Muscle of leg (tissue), 16 donors: Measurements from ENCODE around the gene GTF2H1. TPM values are rescaled to one million over a fixed set of nuclear protein-coding genes. Genes with fewer than 3 reads are reported as not detected.

ENCODE experiments used
- DNase-seq: peaks from one replicate; pipeline ENCODE4 v3.0.0; 2013
- H3K27ac ChIP-seq: one replicate; pipeline ENCODE4 v1.5.1; 2013; ENCODE audit warnings: mild to moderate bottlenecking, low read length, control low read depth
- H3K27me3 ChIP-seq: one replicate; pipeline ENCODE4 v1.6.1; 2013; ENCODE audit warnings: low read length; ENCODE audit not compliant: control insufficient read depth, insufficient read depth
- H3K36me3 ChIP-seq: one replicate; pipeline ENCODE4 v1.6.1; 2013; ENCODE audit warnings: low read length; ENCODE audit not compliant: control insufficient read depth, insufficient read depth
- H3K4me1 ChIP-seq: one replicate; pipeline ENCODE4 v1.6.1; 2013; ENCODE audit warnings: low read length; ENCODE audit not compliant: control insufficient read depth, insufficient read depth
- H3K4me3 ChIP-seq: one replicate; pipeline ENCODE4 v1.5.1; 2013; ENCODE audit warnings: low read length, control low read depth
- H3K9me3 ChIP-seq: replicated peaks from 2 replicates; pipeline ENCODE4 v1.6.1; 2013; ENCODE audit warnings: low read depth, low read length; ENCODE audit not compliant: control insufficient read depth
- WGBS: methylation state at CpG from one replicate; pipeline ENCODE4 v1.1.5; 2013; ENCODE audit warnings: missing lambda C conversion rate; ENCODE audit not compliant: insufficient coverage; 5-methylcytosine and 5-hydroxymethylcytosine counted together
- long read RNA-seq, 11 donors: transcript quantifications; one replicate each; lab custom pipeline, GENCODE V29; 2026
- polyA plus RNA-seq, 8 donors: library from polyadenylated mRNA; unstranded; fragments of 120-200 nt; gene quantifications; one replicate each; pipeline versions ENCODE4 v1.2.1 to v1.2.3, GENCODE V29; 2013; ENCODE audit warnings: inconsistent platforms in 1 of 8, low replicate concordance in 1 of 8; ENCODE audit not compliant: insufficient read length in 8 of 8, insufficient read depth in 1 of 8
- total RNA-seq: library from RNA; stranded (reverse); fragments of 120-200 nt; gene quantifications from one replicate; pipeline ENCODE4 v1.2.4, GENCODE V29; 2013

Gene GTF2H1
- total RNA-seq: 39.9 TPM
- 10 to 100 TPM; 30.0 to 39.4 (median 32.9) TPM for polyA plus RNA-seq
- long read RNA-seq, donor 1, transcript GTF2H1-201 (15 exons, 2,982 nt): major isoform, 5 of 12 reads
- long read RNA-seq, donor 1, partial matches to known transcripts: 6 of 12 reads
- long read RNA-seq, donor 1, other reads (novel, unspliced or antisense): 0 of 12 reads
- long read RNA-seq, donor 2: 0 reads
- long read RNA-seq, donor 3, partial matches to known transcripts: 0 of 5 reads
- long read RNA-seq, donor 3, other reads (novel, unspliced or antisense): 0 of 5 reads
- long read RNA-seq, donor 4, partial matches to known transcripts: 6 of 12 reads
- long read RNA-seq, donor 4, other reads (novel, unspliced or antisense): 0 of 12 reads
- long read RNA-seq, donor 5, transcript GTF2H1-201 (15 exons, 2,982 nt): major isoform, 11 of 22 reads
- long read RNA-seq, donor 5, partial matches to known transcripts: 10 of 22 reads
- long read RNA-seq, donor 5, other reads (novel, unspliced or antisense): 0 of 22 reads
- long read RNA-seq, donor 6, transcript GTF2H1-201 (15 exons, 2,982 nt): major isoform, 9 of 30 reads
- long read RNA-seq, donor 6, partial matches to known transcripts: 18 of 30 reads
- long read RNA-seq, donor 6, other reads (novel, unspliced or antisense): 0 of 30 reads
- long read RNA-seq, donor 7, partial matches to known transcripts: 20 of 24 reads
- long read RNA-seq, donor 7, other reads (novel, unspliced or antisense): 0 of 24 reads
- long read RNA-seq, donor 8, partial matches to known transcripts: 0 of 5 reads
- long read RNA-seq, donor 8, other reads (novel, unspliced or antisense): 0 of 5 reads
- long read RNA-seq, donor 9, partial matches to known transcripts: 0 of 6 reads
- long read RNA-seq, donor 9, other reads (novel, unspliced or antisense): 0 of 6 reads
- long read RNA-seq, donor 10, transcript GTF2H1-201 (15 exons, 2,982 nt): major isoform, 6 of 7 reads
- long read RNA-seq, donor 10, partial matches to known transcripts: 0 of 7 reads
- long read RNA-seq, donor 10, other reads (novel, unspliced or antisense): 0 of 7 reads
- long read RNA-seq, donor 11, partial matches to known transcripts: 0 of 7 reads
- long read RNA-seq, donor 11, other reads (novel, unspliced or antisense): 0 of 7 reads

- 0% methylated on average over 61 of the region's 61 CpGs for WGBS
- Histone ChIP-seq H3K36me3 (peaks cover 5% of the 10 kb centered on the region), H3K4me1 (peaks cover 16% of the 10 kb centered on the region), H3K27me3 (no peaks in the 10 kb centered on the region), H3K9me3 (no peaks in the 10 kb centered on the region), H3K27ac (peak within 1 kb of the TSS; percentile 98), H3K4me3 (peak within 1 kb of the TSS; percentile 87)
- DNase-seq: peak; percentile 99
Measured at GRCh38 chr11:18321969-18322711, at the start of gene GTF2H1, which contains the start of gene HPS5. Gene GTF2H1 (plus strand): TSS chr11:18322567. CDS start chr11:18333075, 10,508 bp downstream. Gene HPS5 (minus strand): TSS chr11:18322140. CDS start chr11:18317858, 4,282 bp downstream.

GRCh38 chr11:18277565-18278271 lies 44.6 kb upstream of the GTF2H1 start:
- Histone ChIP-seq H3K27ac (peak overlapping the region; percentile 13), H3K36me3 (peaks cover 18% of the 10 kb centered on the region), H3K9me3 (no peaks in the 10 kb centered on the region), H3K27me3 (no peaks in the 10 kb centered on the region), H3K4me1 (no peaks in the 10 kb centered on the region), H3K4me3 (no peak overlapping the region)
- DNase-seq: peak; percentile 49
- WGBS: 90% methylated on average over 2 of the region's 5 CpGs

GRCh38 chr11:18280438-18281045 lies 41.8 kb upstream of the GTF2H1 start:
- 83% methylated on average over 1 of the region's 4 CpGs for WGBS
- H3K36me3 ChIP-seq: peaks cover 27% of the 10 kb centered on the region
- no peak overlapping the region for H3K27ac ChIP-seq

GRCh38 chr11:18282626-18283025 lies 39.7 kb upstream of the GTF2H1 start:
- Histone ChIP-seq H3K27me3 (no peaks in the 10 kb centered on the region), H3K9me3 (no peaks in the 10 kb centered on the region), H3K4me3 (no peak overlapping the region), H3K4me1 (no peaks in the 10 kb centered on the region), H3K27ac (no peak overlapping the region), H3K36me3 (peaks cover 41% of the 10 kb centered on the region)
- no peak for DNase-seq
- 100% methylated on average over 1 of the region's 2 CpGs for whole genome bisulfite sequencing

More at GRCh38 chr11:18280438-18281045, 41.8 kb upstream of the GTF2H1 start:
- Histone ChIP-seq H3K4me1 (no peaks in the 10 kb centered on the region), H3K9me3 (no peaks in the 10 kb centered on the region), H3K4me3 (no peak overlapping the region), H3K27me3 (no peaks in the 10 kb centered on the region)
- no peak for DNase-seq

- Histone ChIP-seq H3K9me3 (no peaks in the 10 kb centered on the region), H3K36me3 (peaks cover 46% of the 10 kb centered on the region), H3K4me3 (no peak overlapping the region), H3K27me3 (no peaks in the 10 kb centered on the region), H3K27ac (no peak overlapping the region), H3K4me1 (no peaks in the 10 kb centered on the region)
- no peak for DNase-seq
- 100% methylated on average over 1 of the region's 1 CpG for WGBS
Measured at GRCh38 chr11:18285841-18286240, 36.5 kb upstream of the GTF2H1 start.

- 100% methylated on average over 1 of the region's 4 CpGs for WGBS
- H3K27ac ChIP-seq: no peak overlapping the region
- no peaks in the 10 kb centered on the region for H3K4me1 ChIP-seq
- peaks cover 54% of the 10 kb centered on the region for H3K36me3 ChIP-seq
- H3K9me3 ChIP-seq: no peaks in the 10 kb centered on the region
- H3K4me3 ChIP-seq: no peak overlapping the region
- DNase-seq: no peak
- no peaks in the 10 kb centered on the region for H3K27me3 ChIP-seq
Measured at GRCh38 chr11:18288911-18289310, 33.5 kb upstream of the GTF2H1 start.

- no CpG with 5 or more reads among the region's 5 CpGs for WGBS
- H3K36me3 ChIP-seq: peaks cover 44% of the 10 kb centered on the region
- no peak for DNase-seq
Measured at GRCh38 chr11:18294862-18295261, 27.5 kb upstream of the GTF2H1 start.

GRCh38 chr11:18295316-18295715 lies 27.1 kb upstream of the GTF2H1 start:
- WGBS: 100% methylated on average over 1 of the region's 2 CpGs
- H3K4me1 ChIP-seq: no peaks in the 10 kb centered on the region
- H3K36me3 ChIP-seq: peaks cover 42% of the 10 kb centered on the region

More at GRCh38 chr11:18294862-18295261, 27.5 kb upstream of the GTF2H1 start:
- Histone ChIP-seq H3K27ac (no peak overlapping the region), H3K27me3 (no peaks in the 10 kb centered on the region), H3K9me3 (no peaks in the 10 kb centered on the region), H3K4me1 (no peaks in the 10 kb centered on the region), H3K4me3 (no peak overlapping the region)

GRCh38 chr11:18299721-18300120 lies 22.6 kb upstream of the GTF2H1 start:
- DNase-seq: no peak
- Histone ChIP-seq H3K4me1 (no peaks in the 10 kb centered on the region), H3K27ac (no peak overlapping the region), H3K27me3 (no peaks in the 10 kb centered on the region), H3K36me3 (peaks cover 21% of the 10 kb centered on the region), H3K9me3 (no peaks in the 10 kb centered on the region), H3K4me3 (no peak overlapping the region)

More at GRCh38 chr11:18295316-18295715, 27.1 kb upstream of the GTF2H1 start:
- no peaks in the 10 kb centered on the region for H3K27me3 ChIP-seq
- H3K27ac ChIP-seq: no peak overlapping the region
- H3K4me3 ChIP-seq: no peak overlapping the region
- H3K9me3 ChIP-seq: no peaks in the 10 kb centered on the region
- DNase-seq: no peak
